Fibroblast of gingiva (primary cell): ENCODE data around the gene MYO3A.

ENCODE experiments used
- DNase-seq: peaks from one replicate; pipeline ENCODE4 v3.0.0-alpha.2; 2011; ENCODE audit warnings: low read depth

MYO3A gene

GRCh38 chr10:26214004-26214403, 280.0 kb downstream of the MYO3A start:
- no peak for DNase-seq

GRCh38 chr10:26214551-26215395, 280.7 kb downstream of the MYO3A start:
- DNase-seq: no peak

GRCh38 chr10:26215396-26215934, 281.4 kb downstream of the MYO3A start:
- no peak for DNase-seq

- no peak for DNase-seq
Measured at GRCh38 chr10:26215935-26216584, 282.0 kb downstream of the MYO3A start.

- DNase-seq: no peak
Measured at GRCh38 chr10:26216585-26217395, 282.8 kb downstream of the MYO3A start, which contains the start of gene GAD2. Gene GAD2, plus strand, starts transcription at chr10:26216774. Its CDS starts 36 bp downstream, at chr10:26216810.

- no peak for DNase-seq
Measured at GRCh38 chr10:26217396-26218086, 283.5 kb downstream of the MYO3A start.

GRCh38 chr10:26219676-26220075, 285.6 kb downstream of the MYO3A start:
- DNase-seq: no peak

- DNase-seq: no peak
Measured at GRCh38 chr10:26220901-26221300, 286.9 kb downstream of the MYO3A start.

GRCh38 chr10:26221541-26221940, 287.5 kb downstream of the MYO3A start:
- DNase-seq: no peak

GRCh38 chr10:26222563-26222962, 288.5 kb downstream of the MYO3A start:
- DNase-seq: no peak

- no peak for DNase-seq
Measured at GRCh38 chr10:26225322-26225721, 291.3 kb downstream of the MYO3A start.

- no peak for DNase-seq
Measured at GRCh38 chr10:26227786-26228185, 293.8 kb downstream of the MYO3A start.

- no peak for DNase-seq
Measured at GRCh38 chr10:26232174-26232573, 298.1 kb downstream of the MYO3A start.

GRCh38 chr10:26235761-26236160, 301.7 kb downstream of the MYO3A start:
- DNase-seq: no peak

GRCh38 chr10:26238378-26238777, 304.3 kb downstream of the MYO3A start:
- DNase-seq: no peak

GRCh38 chr10:26242706-26243350, 308.8 kb downstream of the MYO3A start:
- no peak for DNase-seq

- DNase-seq: no peak
Measured at GRCh38 chr10:26243351-26243720, 309.3 kb downstream of the MYO3A start.

- DNase-seq: no peak
Measured at GRCh38 chr10:26249681-26250080, 315.7 kb downstream of the MYO3A start.

GRCh38 chr10:26251925-26252324, 317.9 kb downstream of the MYO3A start:
- no peak for DNase-seq

GRCh38 chr10:26254616-26255015, 320.6 kb downstream of the MYO3A start:
- no peak for DNase-seq

- DNase-seq: no peak
Measured at GRCh38 chr10:26259341-26259740, 325.3 kb downstream of the MYO3A start.
